K562 (cell line): ENCODE data around the gene USP24. TPM values are rescaled to one million over a fixed set of nuclear protein-coding genes. Genes with fewer than 3 reads are reported as not detected.

Source experiments
- ATAC-seq: fragments of 200-7000 bp; cut with Tn5 transposase; 3 replicates; pipeline ENCODE4 v1.9.1; 2020; ENCODE audit warnings: moderate library complexity
- BruUV-seq: library from RNA; stranded (reverse); fragments of 400-500 nt; replicated peaks from 2 replicates; lab custom pipeline; 2021; lab: Mats Ljungman, UMichigan
- CTCF ChIA-PET: fragments of 300-600 bp; formaldehyde crosslinking; extraction: SDS; loops from one replicate; lab custom pipeline; 2021; ENCODE audit warnings: low intra/inter-chr PET ratio; lab: Yijun Ruan, JAX
- POLR2A ChIA-PET: fragments of 300-600, 350-650 bp; sonication (Branson Sonifier 250); formaldehyde crosslinking; extraction: SDS; loops from one replicate; lab custom pipeline; 2021; ENCODE audit warnings: antibody characterized with exemption, inconsistent platforms; lab: Yijun Ruan, JAX
- DNase-seq, 4 experiments: peaks; one replicate each; pipeline versions ENCODE4 v3.0.0 to v3.0.0-alpha.2; 2011 to 2018; ENCODE audit warnings: low spot score in 3 of 4, mixed read lengths in 3 of 4; ENCODE audit errors: extremely low read depth in 1 of 4
- FAIRE-seq: peaks from 2 replicates; lab custom pipeline; 2011; peaks lifted over from hg19 to GRCh38; lab: Jason Lieb, UNC
- H2AFZ ChIP-seq: 2 replicates; pipeline ENCODE4 v1.6.0; 2011; ENCODE audit warnings: low read depth, low read length, control low read depth, inconsistent platforms
- H3K27ac ChIP-seq: fragments of 200-600 bp; 3 replicates; pipeline ENCODE4 v1.8.0; 2011; ENCODE audit warnings: low read depth, mild to moderate bottlenecking, control low read depth, inconsistent platforms, low read length, moderate library complexity, mixed read lengths; ENCODE audit errors: extremely low read depth
- H3K27me3 ChIP-seq, 2 experiments: fragments of 300-600 bp in 1 of 2; 2 replicates in 1 of 2; 3 replicates in 1 of 2; pipeline versions ENCODE4 v1.6.0 to v1.8.0; 2011; ENCODE audit warnings: inconsistent platforms in 2 of 2, low read length in 2 of 2, mild to moderate bottlenecking in 1 of 2, mixed read lengths in 1 of 2, moderate library complexity in 1 of 2; ENCODE audit not compliant: control insufficient read depth in 2 of 2, insufficient read depth in 2 of 2
- H3K36me3 ChIP-seq: fragments of 300-600 bp; 3 replicates; pipeline ENCODE4 v1.8.0; 2011; ENCODE audit warnings: mild to moderate bottlenecking, low read length, inconsistent platforms; ENCODE audit not compliant: control insufficient read depth, insufficient read depth
- H3K4me1 ChIP-seq, 2 experiments: fragments of 200-600 bp in 1 of 2; replicated peaks in 1 of 2; 2 replicates in 1 of 2; 3 replicates in 1 of 2; pipeline versions ENCODE4 v1.5.1 to v1.8.0; 2011; ENCODE audit warnings: inconsistent platforms in 2 of 2, low read length in 2 of 2, mild to moderate bottlenecking in 1 of 2, mixed read lengths in 1 of 2, moderate library complexity in 1 of 2; ENCODE audit not compliant: control insufficient read depth in 2 of 2, insufficient read depth in 2 of 2
- H3K4me2 ChIP-seq: 2 replicates; pipeline ENCODE4 v1.6.1; 2011; ENCODE audit warnings: low read length, control low read depth, inconsistent platforms, mixed read lengths; ENCODE audit not compliant: insufficient read depth
- H3K4me3 ChIP-seq: fragments of 200-600 bp; sonication (generic), shearing (Covaris generic); 2 replicates; pipeline ENCODE4 v1.5.1; 2016; ENCODE audit warnings: control low read depth, inconsistent platforms
- H3K79me2 ChIP-seq: fragments of 200-600 bp; 3 replicates; pipeline ENCODE4 v1.8.0; 2011; ENCODE audit warnings: low read length, inconsistent platforms; ENCODE audit not compliant: control insufficient read depth, insufficient read depth
- H3K9ac ChIP-seq, 2 experiments: 2 replicates each; pipeline versions ENCODE4 v1.6.0 to v1.6.1; 2011; ENCODE audit warnings: low read depth in 2 of 2, low read length in 2 of 2, control low read depth in 1 of 2, inconsistent platforms in 1 of 2, mild to moderate bottlenecking in 1 of 2, mixed read lengths in 1 of 2; ENCODE audit not compliant: insufficient read depth in 1 of 2
- H3K9me1 ChIP-seq: one replicate; pipeline ENCODE4 v1.6.0; 2011; ENCODE audit warnings: inconsistent platforms, mild to moderate bottlenecking, low read length, moderate library complexity; ENCODE audit not compliant: control insufficient read depth, insufficient read depth
- H3K9me3 ChIP-seq: replicated peaks from 2 replicates; pipeline ENCODE4 v1.5.1; 2011; ENCODE audit warnings: low read depth, low read length, inconsistent platforms; ENCODE audit not compliant: control insufficient read depth, insufficient read depth
- H4K20me1 ChIP-seq: replicated peaks from 2 replicates; pipeline ENCODE4 v1.6.1; 2011; ENCODE audit warnings: low read length, inconsistent platforms, mixed read lengths; ENCODE audit not compliant: control insufficient read depth, insufficient read depth
- BDP1 ChIP-seq: IDR thresholded peaks from 3 replicates; pipeline ENCODE4 v1.6.1; 2011; ENCODE audit not compliant: insufficient read length, insufficient read depth
- C11orf30 ChIP-seq: fragments of 450-650 bp; IDR thresholded peaks from 2 replicates; pipeline ENCODE4 v1.6.1; 2016; ENCODE audit warnings: low read depth, mild to moderate bottlenecking
- MEF2A ChIP-seq: IDR thresholded peaks from 2 replicates; pipeline ENCODE4 v1.6.1; 2011; ENCODE audit warnings: low read depth, mild to moderate bottlenecking, low read length, moderate library complexity; ENCODE audit not compliant: control insufficient read depth
- MEIS2 ChIP-seq: fragments of 450-650 bp; IDR thresholded peaks from 2 replicates; pipeline ENCODE4 v1.6.1; 2014; ENCODE audit warnings: mild to moderate bottlenecking; ENCODE audit not compliant: partially characterized antibody
- NCOR1 ChIP-seq: fragments of 450-650 bp; IDR thresholded peaks from 2 replicates; pipeline ENCODE4 v1.6.1; 2016; ENCODE audit warnings: mild to moderate bottlenecking, moderate library complexity
- NFE2 ChIP-seq: IDR thresholded peaks from 2 replicates; pipeline ENCODE4 v1.6.1; 2014; ENCODE audit warnings: antibody characterized with exemption, low read depth
- PYGO2 ChIP-seq: fragments of 450-650 bp; IDR thresholded peaks from 2 replicates; pipeline ENCODE4 v1.6.1; 2016; ENCODE audit warnings: mild to moderate bottlenecking, missing genetic modification characterization, moderate library complexity, missing compliant biosample characterization
- RBM34 ChIP-seq: fragments of 200-400 bp; formaldehyde crosslinking; IDR thresholded peaks from 2 replicates; pipeline ENCODE4 v1.6.1; 2018; ENCODE audit warnings: low read length, borderline replicate concordance; ENCODE audit not compliant: insufficient read depth
- SAP30 ChIP-seq: fragments of 200-600 bp; sonication (generic); IDR thresholded peaks from 2 replicates; pipeline ENCODE4 v1.6.1; 2012; ENCODE audit warnings: borderline replicate concordance, low read depth, mild to moderate bottlenecking, moderate library complexity, low read length, control low read depth, inconsistent platforms; ENCODE audit not compliant: insufficient read depth, poor library complexity, severe bottlenecking
- SRF ChIP-seq, 2 experiments: fragments of 250-450, 450-650 bp in 1 of 2; sonication (Bioruptor Pico) in 1 of 2; sonication (generic) in 1 of 2; formaldehyde crosslinking; IDR thresholded peaks; 2 replicates each; pipeline versions ENCODE4 v1.5.0 to v1.5.1; 2020 to 2022; ENCODE audit warnings: mild to moderate bottlenecking in 1 of 2, missing genetic modification reagents in 1 of 2
- SRSF3 ChIP-seq: fragments of 200-400 bp; formaldehyde crosslinking; IDR thresholded peaks from 2 replicates; pipeline ENCODE4 v1.6.1; 2016; ENCODE audit warnings: mild to moderate bottlenecking, low read length, moderate library complexity; ENCODE audit not compliant: insufficient read depth
- TEAD2 ChIP-seq: fragments of 450-650 bp; IDR thresholded peaks from 2 replicates; pipeline ENCODE4 v1.6.1; 2016; ENCODE audit warnings: missing genetic modification characterization, control low read depth, missing compliant biosample characterization
- XRCC5 ChIP-seq: fragments of 200-400 bp; formaldehyde crosslinking; IDR thresholded peaks from 2 replicates; pipeline ENCODE4 v1.6.1; 2017; ENCODE audit warnings: low read depth, mild to moderate bottlenecking, low read length
- ZKSCAN3 ChIP-seq: fragments of 250-450 bp; sonication (Bioruptor Pico); IDR thresholded peaks from 2 replicates; pipeline ENCODE4 v1.4.0; 2020
- ZNF143 ChIP-seq: sonication (generic); formaldehyde crosslinking; IDR thresholded peaks from 2 replicates; pipeline ENCODE4 v1.9.0; 2022; ENCODE audit warnings: mild to moderate bottlenecking, missing genetic modification reagents
- ZNF184 ChIP-seq: sonication (generic); formaldehyde crosslinking; IDR thresholded peaks from 2 replicates; pipeline ENCODE4 v1.5.0; 2020; ENCODE audit warnings: missing genetic modification reagents
- ZNF316 ChIP-seq: fragments of 450-650 bp; IDR thresholded peaks from 2 replicates; pipeline ENCODE4 v1.6.1; 2016
- ZNF408 ChIP-seq: fragments of 250-450 bp; sonication (Bioruptor Pico); IDR thresholded peaks from 2 replicates; pipeline ENCODE4 v1.4.0; 2020; ENCODE audit warnings: low read depth, mild to moderate bottlenecking, moderate library complexity
- ZNF561 ChIP-seq: fragments of 450-650 bp; formaldehyde crosslinking; conservative IDR thresholded peaks from 2 replicates; pipeline ENCODE4 v1.4.0; 2020; ENCODE audit warnings: mild to moderate bottlenecking, moderate library complexity
- ZNF696 ChIP-seq: fragments of 250-450 bp; sonication (Bioruptor Pico); conservative IDR thresholded peaks from 2 replicates; pipeline ENCODE4 v1.4.0; 2020; ENCODE audit warnings: mild to moderate bottlenecking, moderate library complexity
- WGBS: fragments of 100-300 bp; shearing (Covaris generic); methylation state at CpG from one replicate; pipeline ENCODE4 v1.1.6; 2016; ENCODE audit warnings: low coverage, mixed read lengths; ENCODE audit not compliant: insufficient coverage; ENCODE audit errors: missing lambda C conversion rate; 5-methylcytosine and 5-hydroxymethylcytosine counted together
- in situ Hi-C: fragments of 300-500 bp; cut with MboI; formaldehyde crosslinking; loops from 4 replicates; pipeline ENCODE4 v1.15.0; 2018; ENCODE audit warnings: inconsistent platforms, mixed read lengths
- intact Hi-C: fragments of 100-400 bp; cut with micrococcal nuclease; formaldehyde crosslinking; loops from 2 replicates; pipeline ENCODE4 v1.14.2; 2022
- polyA plus RNA-seq, 8 experiments: library from polyadenylated mRNA; depleted of rRNA in 4 of 8; stranded (reverse) in 5 of 8; unstranded in 3 of 8; fragments of >200 nt; fragmentation: Nextera tagmentation in 2 of 8; fragmentation: Illumina TruSeq in 1 of 8; extraction: Ambion mirVana in 2 of 8; extraction: Trizol in 1 of 8; gene quantifications; 2 replicates each; pipeline versions ENCODE4 v1.2.1 to v1.2.3, GENCODE V29; 2011 to 2014; ENCODE audit warnings: inconsistent platforms in 1 of 8, missing spikeins in 1 of 8
- total RNA-seq, 7 experiments: library from RNA; depleted of rRNA in 6 of 7; stranded (reverse); fragments of >200 nt in 6 of 7; fragmentation: Illumina TruSeq in 2 of 7; extraction: Trizol in 2 of 7; gene quantifications; 2 replicates each; pipeline versions ENCODE4 v1.2.1 to v1.2.3, GENCODE V29; 2011 to 2021; ENCODE audit warnings: low replicate concordance in 1 of 7

The USP24 gene
- total and polyA plus RNA-seq, 9 of the 15 experiments (the other 6 are each of a cell fraction or from before 2014, with no cell fraction given) = 7.7 to 62.6 (median 36.8) TPM

- no peak for FAIRE-seq
Measured at GRCh38 chr1:55181666-55182065, 33.5 kb downstream of the USP24 start.

GRCh38 chr1:55180075-55180670 lies 35.0 kb downstream of the USP24 start:
- BruUV-seq = no TSS peak
- Histone ChIP-seq H4K20me1 (peaks cover 15% of the 10 kb centered on the region), H3K9ac (no peak overlapping the region; a peak in 1 of 4 replicates), H3K4me3 (no peak overlapping the region), H3K4me1 (peaks cover 11 to 24% of the 10 kb centered on the region in 2 experiments), H2AFZ (no peak overlapping the region), H3K9me1 (no peaks in the 10 kb centered on the region), H3K36me3 (peaks cover 26% of the 10 kb centered on the region), H3K9me3 (peaks cover 8% of the 10 kb centered on the region), H3K27me3 (no peaks in the 10 kb centered on the region), H3K79me2 (peaks cover 87% of the 10 kb centered on the region), H3K4me2 (peak overlapping the region; percentile 54; the same call in 1 of the 2 replicates), H3K27ac (peak overlapping the region; percentile 40; the same call in 2 of the 3 replicates)
- ATAC-seq (peak; percentile 83), FAIRE-seq (peak; percentile 67), DNase-seq (peak in 3 of 4 experiments; percentile 29 to 52 (median 51))
- in situ Hi-C loops (no loop called here), intact Hi-C loops (no loop called here)
- ChIA-PET POLR2A (interaction anchor here (1.0 to 3.4 kb wide), 13 partner anchors 10 to 40 kb away, joined by 3 to 16 read pairs (median 5); no protein-coding TSS in a partner anchor), CTCF (no interaction called here)
- 56% methylated on average over 5 of the region's 5 CpGs for WGBS
- TF ChIP-seq ZNF561 (CRISPR knock-in tag) (no peak), SRSF3 (no peak), MEF2A (no peak), ZKSCAN3 (no peak), MEIS2 (no peak), ZNF316 (no peak), TEAD2 (tag) (no peak), XRCC5 (no peak), PYGO2 (tag) (no peak), ZNF184 (CRISPR knock-in tag) (no peak), ZNF696 (no peak), ZNF143 (CRISPR knock-in tag) (no peak)

More at GRCh38 chr1:55181666-55182065, 33.5 kb downstream of the USP24 start:
- Histone ChIP-seq H3K27ac (no peak overlapping the region), H4K20me1 (peaks cover 15% of the 10 kb centered on the region), H3K9me1 (no peaks in the 10 kb centered on the region), H3K36me3 (peaks cover 19% of the 10 kb centered on the region), H3K9me3 (peaks cover 8% of the 10 kb centered on the region), H3K4me3 (no peak overlapping the region), H2AFZ (no peak overlapping the region), H3K27me3 (no peaks in the 10 kb centered on the region), H3K4me1 (peaks cover 11 to 24% of the 10 kb centered on the region in 2 experiments), H3K9ac (no peak overlapping the region), H3K79me2 (peaks cover 95% of the 10 kb centered on the region), H3K4me2 (no peak overlapping the region)
- TF ChIP-seq NCOR1 = no peak
- TF ChIP-seq ZNF408 (CRISPR knock-in tag) = no peak
- no peak for TF ChIP-seq RBM34
- TF ChIP-seq C11orf30 = no peak
- peak in 1 of 2 experiments; percentile 84; a peak in 2 of 4 replicates for TF ChIP-seq SRF (CRISPR knock-in tag; IDR thresholded peaks at IDR 0.05)
- TF ChIP-seq BDP1 = no peak
- no peak for TF ChIP-seq NFE2
- TF ChIP-seq SAP30 = no peak
- ATAC-seq (no peak), DNase-seq (no peak)
- ChIA-PET POLR2A (no interaction called here), CTCF (no interaction called here)
- in situ Hi-C loops = no loop called here
- no TSS peak for BruUV-seq
- intact Hi-C loops = no loop called here
